HG02623 (cell line): ENCODE data around the gene COQ8A.

ENCODE experiments used
- ATAC-seq: cut with Tn5 transposase; IDR thresholded peaks from one replicate; pipeline ENCODE4 v1.9.1; 2021; ENCODE audit warnings: moderate library complexity; ENCODE audit not compliant: unreplicated experiment

The COQ8A gene

DNA sequence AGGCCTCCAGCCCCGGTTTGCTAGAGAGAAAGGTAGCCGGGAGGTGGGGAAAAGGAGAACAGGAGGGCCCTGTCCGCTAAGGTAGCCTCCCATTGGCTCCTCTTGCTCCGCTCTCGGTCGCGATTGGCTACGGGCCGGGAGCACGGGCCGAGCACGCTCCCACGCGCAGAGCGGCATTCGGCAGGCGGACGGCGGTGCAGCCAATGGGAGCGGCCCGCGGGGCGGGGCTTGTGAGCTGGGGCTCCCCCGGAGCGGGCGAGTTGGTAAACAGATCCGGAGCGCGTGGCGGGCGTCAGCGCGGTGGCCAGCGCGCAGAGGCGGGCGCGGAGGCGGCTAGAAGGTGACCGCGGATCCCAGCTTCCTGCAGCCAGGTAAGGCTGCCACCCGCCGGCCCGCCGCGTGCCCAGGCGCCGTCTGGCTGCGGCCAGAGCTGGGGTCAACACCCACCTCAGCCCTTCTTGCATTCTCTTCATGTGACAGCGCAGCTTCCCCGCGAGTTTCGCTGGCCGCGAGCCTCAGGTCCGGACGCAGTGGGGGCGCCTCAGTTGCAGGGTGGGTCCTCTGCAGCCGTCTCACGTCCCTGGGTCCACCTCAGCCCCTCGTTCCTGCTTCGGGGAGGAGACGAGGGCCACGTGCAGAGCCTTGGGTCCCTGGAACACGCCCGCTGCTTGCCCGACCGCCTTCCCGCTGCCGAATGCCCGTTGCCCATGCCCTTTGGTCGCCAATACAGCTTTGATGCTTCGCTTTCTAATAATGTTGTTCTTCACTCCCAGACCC lies at the start of gene COQ8A:
Gene COQ8A, plus strand, starts transcription at position 266 of the 777 bp plus-strand sequence. CDS start 21,092 bp downstream, outside the sequence.
- peak; percentile 96 for ATAC-seq

DNA sequence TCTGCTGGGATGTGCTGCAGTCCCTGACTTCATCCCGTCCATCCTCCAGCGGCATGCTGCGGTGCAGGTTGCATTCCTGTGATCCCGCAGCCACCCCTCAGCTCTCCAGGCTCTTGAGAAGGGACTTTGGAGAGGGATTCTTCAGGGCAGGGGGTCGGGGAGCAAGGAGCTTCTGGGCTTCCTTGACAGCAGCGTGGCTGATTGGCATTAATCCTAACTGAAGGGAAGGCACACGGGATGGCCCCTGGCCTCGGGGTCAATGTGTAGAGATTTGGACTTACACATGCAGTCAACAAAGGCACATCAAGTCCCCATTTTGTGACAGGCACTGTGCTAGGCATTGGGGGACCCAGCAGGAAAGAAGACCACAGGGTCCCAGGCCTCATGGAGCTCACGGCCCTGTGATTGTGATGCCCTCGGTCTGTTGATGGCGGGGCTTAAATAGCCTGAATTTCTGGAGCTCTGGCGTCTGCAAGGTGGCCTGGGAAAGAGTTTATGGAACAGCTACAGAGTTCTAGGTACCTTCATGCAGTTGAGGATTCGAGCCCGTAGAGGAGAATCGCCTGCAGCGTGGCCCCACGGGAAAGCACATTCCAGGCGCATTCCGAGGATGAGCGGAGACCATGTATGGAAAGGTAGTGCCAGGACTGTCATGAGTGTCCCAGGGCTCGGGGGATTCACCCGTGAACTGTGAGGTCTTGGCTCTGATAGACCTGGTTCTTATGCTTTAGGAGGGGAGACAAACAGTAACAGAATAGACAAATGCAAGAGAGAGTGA lies 49.6 kb upstream of the COQ8A start:
- no peak for ATAC-seq

DNA sequence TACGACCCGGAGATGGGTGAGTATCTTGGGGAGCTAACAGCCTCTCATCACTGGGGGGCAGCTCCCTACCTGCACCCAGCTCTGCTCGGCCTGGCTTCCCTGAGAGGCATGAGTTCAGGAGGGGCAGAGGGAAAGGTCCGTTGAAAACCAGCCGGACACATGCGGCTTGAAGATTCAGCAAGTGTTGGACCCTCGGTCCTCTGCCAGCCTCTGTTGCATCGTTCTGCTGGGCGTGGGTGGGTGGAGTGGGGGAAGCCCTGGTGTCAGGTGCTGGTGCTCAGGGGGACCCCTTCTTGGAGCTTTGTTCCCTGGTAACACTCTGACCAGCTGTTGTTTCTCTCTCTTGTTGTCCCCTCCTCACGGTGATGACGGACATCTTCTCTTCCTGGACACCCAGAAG lies 48.7 kb upstream of the COQ8A start:
- ATAC-seq = no peak

DNA sequence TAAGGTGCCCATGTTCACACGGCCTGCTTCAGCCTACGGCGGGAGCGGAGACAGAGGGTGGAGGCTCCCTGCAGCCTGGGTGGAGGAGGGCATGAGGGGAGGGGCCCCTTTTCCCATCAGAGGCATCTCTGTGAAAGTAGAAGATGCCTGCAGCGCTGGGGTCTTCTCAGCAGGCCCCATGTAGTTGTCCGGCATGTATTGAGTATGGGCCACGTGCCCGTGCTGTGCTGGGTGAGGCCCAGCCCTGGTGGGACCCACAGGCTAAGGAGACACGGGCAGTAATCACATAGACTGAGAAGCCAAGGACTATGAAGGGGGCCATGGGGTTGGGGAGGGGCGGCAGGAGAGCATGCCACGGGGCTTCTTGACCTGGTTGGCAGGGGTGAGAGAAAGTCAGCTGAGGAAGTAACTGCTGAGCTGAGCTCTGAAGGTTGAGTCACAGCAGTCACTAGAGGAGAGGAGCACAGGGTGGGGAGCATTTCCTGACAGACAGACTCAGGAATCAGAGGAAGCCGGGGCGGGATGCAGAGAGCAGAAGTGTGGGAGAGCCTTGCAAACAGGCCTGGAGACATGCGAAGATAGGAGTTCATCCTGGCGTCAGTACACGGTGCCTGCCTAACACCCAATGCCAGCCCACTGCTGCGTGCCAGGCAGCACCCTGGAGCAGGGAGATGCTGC lies 48.1 kb upstream of the COQ8A start:
- ATAC-seq = no peak

DNA sequence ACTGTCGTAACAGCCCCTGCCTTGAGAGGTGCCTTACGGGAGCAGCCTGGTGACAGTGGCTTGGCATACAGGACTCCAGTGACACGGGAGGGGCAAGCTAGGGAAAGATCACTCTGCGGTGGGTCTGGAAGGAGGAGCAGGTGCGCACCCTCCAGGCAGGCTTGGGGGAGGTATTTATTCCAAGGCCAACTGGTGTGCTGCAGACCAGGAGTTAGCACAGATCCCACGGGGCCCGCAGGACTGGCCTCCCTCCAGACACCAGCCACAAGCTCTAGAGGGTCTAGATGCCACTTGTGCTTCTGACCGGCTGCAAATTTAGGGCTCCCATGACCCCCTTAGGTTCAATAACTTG lies 47.6 kb upstream of the COQ8A start:
- ATAC-seq = no peak

DNA sequence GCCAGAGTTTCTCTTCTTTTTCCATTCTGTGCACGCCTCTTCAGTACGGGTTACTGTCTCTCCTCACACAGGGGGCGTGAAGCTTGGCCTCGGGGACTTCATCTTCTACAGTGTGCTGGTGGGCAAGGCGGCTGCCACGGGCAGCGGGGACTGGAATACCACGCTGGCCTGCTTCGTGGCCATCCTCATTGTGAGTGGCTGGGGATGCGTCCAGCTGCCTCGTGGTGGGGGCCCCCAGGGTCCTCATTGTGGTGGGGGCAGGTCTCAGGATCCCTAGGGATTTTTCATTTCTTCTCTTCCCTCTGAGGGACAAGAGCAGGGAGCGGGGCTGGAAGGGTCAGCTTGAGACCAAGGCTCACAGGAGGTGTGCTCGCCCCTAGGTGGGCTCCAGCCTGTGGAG lies 46.2 kb upstream of the COQ8A start:
- no peak for ATAC-seq

DNA sequence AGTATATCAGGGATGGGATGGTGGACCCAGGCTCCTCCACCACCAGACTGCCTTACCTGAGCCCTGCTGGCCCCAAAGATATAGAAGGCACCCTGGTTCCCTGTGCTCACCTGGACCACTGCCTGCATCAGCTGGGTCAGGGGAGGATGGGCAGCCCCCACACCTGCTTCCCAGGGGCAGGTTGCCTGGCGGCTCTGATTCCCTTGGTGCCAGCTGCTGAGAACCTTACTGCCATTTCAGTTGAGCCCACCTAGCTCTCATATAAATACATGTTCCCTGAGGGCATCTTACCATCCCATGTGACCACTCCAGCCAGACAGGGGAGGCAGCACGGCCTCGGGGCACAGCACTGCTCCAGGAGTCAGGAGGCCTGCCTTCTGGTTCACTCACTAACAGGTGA lies 45.3 kb upstream of the COQ8A start:
- no peak for ATAC-seq

DNA sequence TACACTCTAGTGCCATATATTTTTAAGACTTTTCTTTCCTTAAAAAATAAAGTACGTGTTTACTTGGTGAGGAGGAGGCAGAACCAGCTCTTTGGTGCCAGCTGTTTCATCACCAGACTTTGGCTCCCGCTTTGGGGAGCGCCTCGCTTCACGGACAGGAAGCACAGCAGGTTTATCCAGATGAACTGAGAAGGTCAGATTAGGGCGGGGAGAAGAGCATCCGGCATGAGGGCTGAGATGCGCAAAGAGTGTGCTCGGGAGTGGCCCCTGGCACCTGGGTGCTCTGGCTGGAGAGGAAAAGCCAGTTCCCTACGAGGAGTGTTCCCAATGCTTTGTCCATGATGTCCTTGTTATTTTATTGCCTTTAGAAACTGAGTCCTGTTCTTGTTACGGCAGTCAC lies 44.5 kb upstream of the COQ8A start:
- no peak for ATAC-seq

DNA sequence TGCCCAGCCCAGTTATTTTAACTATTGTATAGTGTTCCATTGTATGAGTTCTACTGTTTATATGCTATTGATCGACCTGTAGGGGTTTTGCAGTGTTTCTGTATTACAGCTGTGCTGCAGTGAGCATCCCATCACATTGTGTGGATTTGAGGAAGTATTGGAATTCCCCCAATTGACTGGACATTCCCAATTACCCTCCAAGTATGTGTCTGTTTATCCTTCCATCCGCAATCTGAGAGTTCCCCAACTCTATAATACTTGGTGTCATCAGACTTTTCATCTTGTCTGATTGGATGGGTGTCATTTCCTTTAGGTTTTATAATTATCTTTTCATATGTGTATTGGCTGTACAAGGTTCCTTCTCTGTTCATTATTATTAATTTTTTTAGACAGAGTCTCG lies 41.8 kb upstream of the COQ8A start:
- ATAC-seq = no peak

DNA sequence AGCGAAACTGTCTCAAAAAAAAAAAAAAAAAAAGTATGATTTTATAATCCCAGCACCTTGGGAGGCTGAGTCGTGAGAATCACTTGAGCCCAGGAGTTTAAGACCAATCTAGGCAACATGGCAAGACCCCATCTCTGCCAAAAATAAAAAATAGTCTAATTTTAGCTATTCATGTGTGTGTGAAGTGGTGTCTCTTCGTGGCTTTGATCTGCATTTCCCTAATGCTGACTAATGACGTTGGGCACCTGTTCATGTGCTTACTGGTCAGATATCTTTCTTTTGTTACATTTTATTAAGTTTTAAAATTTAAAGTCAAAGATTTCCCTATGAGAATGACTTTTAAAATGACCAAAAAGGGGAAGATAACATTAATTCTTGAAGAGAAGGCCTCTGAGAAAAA lies 38.7 kb upstream of the COQ8A start:
- no peak for ATAC-seq

DNA sequence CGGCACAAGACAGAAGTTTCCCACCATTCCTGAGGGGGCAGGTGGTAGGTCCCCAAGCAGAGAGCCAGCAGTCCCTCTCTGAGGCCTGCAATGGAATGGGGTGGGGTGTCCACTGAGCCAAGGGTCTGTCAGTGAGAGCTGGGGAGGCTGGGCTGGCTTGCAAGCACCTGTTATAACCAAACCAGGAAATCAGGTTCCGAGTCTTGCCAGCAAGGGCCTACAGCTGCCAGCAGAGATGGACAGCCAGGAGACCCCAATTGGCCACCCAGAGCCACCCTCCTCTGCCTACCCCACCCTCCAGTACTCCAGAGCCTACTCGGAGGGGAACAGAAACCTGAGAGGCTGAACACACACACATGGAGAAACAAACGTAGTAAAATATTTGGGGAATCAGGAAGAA lies 37.5 kb upstream of the COQ8A start:
- no peak for ATAC-seq

DNA sequence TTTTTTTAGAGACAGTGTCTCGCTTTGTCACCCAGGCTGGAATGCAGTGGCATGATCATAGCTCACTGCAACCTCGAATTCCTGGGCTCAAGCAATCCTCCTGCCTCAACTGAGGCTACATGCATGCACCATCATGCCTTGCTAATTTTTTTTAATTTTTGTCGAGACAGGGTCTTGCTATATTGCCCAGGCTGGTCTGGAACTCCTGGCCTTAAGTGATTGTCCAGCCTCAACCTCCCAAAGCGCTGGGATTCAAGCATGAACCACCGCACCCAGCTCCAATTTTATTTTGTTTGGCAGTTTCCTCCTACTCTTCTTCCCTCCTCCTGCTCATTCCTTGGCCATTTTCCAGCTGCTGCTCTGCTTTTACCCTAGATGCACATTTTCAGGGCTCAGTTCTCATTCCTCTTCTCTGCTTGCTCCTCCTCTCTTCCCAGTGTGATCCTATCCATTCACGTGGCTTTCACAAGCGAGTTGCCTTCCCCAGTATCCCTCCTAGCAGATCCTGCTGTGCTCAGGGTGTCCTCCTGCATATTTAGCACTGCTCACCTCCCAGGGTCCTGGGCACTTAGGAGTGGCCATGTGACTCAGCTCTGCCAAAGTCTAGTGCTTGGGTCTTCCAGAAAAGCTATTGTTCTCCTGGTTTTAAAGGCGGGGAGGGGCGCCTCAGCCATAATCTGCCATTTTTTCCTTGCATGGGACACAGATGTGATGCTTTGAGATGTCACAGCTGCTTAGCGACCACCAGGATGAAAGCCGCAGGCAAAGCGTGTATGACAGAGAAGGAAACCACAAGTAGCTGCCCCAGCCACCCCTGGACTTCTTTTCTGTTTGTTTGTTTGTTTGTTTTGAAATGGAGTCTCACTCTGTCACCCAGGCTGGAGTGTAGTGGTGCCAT lies 36.0 kb upstream of the COQ8A start:
- no peak for ATAC-seq

DNA sequence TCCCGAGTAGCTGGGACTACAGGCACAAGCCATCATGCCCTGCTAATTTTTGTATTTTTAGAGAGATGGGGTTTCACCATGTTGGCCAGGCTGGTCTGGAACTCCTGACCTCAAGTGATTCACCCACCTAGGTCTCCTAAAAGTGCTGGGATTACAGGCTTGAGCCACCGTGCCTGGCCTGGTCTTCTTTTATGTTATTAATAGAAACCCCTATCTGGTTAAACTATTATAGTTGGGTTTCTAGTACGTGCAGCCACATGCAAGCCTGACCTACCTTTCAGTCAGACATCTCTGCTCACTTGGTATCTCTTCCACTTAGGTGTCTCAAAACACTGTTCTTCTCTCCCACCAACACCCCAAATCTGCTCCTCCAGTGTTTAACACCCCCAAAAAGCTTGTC lies 35.3 kb upstream of the COQ8A start:
- ATAC-seq = no peak

DNA sequence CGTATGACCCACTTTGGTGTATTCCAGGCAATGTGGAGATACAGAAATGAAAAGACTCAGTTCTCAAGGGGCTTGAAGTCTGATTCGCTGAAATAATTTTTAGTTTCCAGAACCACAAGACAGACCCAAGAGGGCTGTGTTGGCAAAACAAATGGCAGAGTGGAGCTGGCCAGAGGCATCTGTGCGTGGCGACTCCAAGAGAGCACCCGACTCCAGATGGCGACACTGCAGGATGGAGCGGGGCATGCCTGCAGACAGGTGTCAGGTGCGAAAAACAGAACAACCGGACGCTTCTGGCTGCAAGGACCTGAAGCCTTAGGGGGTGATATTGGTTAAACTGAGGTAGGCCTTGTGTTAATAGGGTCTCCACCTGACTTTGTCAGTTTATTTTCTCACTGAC lies 31.7 kb upstream of the COQ8A start:
- ATAC-seq = no peak

DNA sequence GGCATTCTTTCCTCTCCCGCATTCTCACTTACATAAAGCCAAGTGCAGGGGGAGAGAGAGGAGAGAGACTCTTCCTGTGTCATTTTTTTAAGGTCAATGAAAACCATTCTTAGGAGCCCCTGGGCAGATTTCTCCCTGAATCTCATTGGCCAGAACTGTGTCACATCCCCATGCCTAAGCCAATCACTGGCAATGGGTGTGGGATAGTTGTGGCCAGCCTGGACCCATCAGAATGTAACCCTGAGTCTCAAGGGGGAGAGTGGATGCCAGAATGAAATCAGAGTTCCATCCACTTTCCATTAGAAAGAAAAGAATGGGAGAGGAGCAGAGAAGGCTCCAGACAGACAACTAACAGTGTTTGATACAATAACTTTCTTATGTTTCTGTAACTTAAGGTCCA lies 31.2 kb upstream of the COQ8A start:
- ATAC-seq = no peak

DNA sequence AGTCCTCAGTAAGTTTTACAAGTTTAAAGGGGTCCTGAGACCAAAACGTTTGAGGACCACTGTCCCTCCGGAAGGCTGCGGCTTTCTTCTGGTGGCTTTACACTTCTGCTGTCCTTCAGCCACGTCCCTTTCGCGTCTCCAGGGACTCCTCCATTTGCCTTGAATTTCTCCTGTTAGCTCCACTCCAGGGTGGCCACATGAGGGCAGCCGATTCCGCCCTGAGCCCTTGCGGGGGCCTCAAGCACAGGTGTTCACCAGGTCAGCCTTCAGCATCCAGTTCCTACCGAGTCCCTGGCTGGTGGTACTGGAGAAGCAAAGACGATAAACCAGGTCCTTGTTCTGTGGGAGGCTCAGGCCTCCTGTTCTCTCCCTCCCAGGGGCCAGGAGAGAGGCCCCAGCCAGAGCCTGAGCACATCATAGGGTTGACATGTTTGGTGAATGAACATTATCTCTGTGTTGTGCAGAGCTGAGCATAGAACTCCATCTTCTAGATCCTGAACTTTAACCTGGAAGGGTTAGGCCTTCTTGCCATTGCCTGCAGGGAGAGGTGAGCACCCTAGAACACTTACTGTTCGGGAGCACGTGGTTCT lies 27.4 kb upstream of the COQ8A start:
- peak; percentile 49 for ATAC-seq

DNA sequence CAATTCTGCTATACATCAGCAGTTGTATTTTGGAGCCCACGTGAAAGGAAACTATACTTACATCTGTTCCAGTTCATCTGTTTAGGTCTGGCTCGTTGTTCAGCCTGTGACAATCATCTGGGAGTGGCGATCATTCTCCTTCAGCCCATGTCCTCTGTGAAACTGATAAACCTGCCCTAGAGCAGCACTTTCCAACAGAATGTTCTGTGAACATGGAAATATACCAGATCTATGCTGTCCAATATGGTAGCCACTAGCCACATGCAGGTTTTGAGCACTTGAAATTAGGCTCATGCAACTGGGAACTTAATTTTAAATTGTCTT lies 24.5 kb upstream of the COQ8A start:
- peak; percentile 7 for ATAC-seq

DNA sequence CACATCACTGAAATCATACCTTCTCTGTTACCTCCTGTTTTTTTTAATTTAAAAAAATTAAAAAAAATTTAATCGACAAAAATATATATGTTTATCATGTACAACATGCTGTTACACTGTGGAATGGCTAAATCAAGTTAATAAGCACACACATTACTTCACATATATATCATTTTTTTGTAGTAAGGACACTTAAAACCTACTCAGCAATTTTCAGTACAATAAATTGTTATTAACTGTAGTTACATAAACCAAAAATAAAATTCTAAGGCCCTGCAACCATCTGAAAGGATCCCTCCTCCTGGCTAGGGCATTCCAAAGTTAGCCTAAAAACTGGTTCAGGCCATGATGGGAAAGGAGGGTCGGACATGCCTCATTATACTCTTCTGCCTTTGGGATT lies 23.6 kb upstream of the COQ8A start:
- ATAC-seq = no peak

DNA sequence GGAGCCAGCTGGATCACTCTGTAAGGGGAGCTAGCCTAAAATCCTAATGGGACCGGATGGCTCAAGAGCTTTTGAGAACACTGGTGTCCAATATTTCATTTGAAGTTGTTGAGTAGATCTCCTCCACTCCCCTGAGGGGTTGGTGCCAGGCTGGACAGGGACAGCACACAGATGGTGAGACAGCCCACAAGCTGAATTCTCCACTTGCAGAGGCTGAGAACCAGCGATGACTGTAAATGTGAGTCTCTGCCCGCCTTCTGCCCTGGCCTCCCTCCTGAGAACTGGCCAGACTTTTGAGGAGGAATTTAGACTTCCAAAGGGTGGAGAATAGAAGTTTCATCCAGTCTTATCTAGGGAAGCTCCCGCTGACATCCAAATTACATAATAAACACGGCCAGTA lies 20.5 kb upstream of the COQ8A start:
- ATAC-seq = no peak

DNA sequence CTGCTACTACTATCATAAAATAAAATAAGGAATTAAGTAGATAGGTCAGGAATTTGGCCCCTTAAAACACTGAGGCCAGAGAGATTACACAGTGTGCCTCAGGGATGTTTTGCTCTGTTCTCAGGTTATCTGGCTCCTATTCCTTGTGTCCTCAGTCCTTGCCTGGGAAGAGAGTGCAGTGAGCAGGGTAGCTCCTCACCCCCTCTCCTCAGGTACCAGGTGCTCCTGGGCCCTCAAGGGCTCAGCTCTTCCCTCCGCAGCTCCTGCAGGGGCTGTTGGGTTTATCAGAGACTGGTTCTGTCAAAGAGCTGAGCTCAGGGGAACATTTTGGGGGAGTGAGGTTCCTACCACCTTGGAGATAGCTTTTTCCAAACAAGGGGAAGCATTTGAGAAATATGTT lies 20.1 kb upstream of the COQ8A start:
- ATAC-seq = no peak

DNA sequence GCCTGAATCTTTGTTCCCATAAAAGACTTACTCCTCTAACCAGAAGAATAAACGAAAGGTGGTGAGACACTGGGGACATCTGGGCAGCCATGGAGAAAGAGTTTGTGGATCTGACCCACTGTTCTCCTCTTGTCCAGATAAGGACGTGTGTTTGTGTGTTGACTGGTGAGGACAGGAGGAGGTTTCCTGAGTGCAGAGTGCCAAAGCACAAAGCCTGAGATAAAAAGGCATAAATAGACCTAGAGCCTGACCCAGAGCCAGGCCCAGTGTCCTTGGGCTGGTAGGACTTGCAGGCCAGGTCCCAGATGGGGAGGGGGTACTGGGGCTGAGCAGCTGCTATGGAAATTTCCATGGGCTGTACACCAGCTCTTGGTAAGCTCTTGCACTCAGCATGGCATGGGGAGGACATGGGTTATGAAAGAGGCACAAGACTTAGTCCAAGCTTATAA lies 19.6 kb upstream of the COQ8A start:
- ATAC-seq = no peak
